ENCODE results near the gene NUCB2.
"Not testable (repeated sequence)": the region's sequence is repeated elsewhere in the genome, so short reads cannot be mapped to it uniquely, and the experiment has no call there.

The NUCB2 gene

GRCh38 chr11:17276236-17277023 is at the start of gene NUCB2:
TSS of gene NUCB2 (plus strand) at chr11:17276739. CDS start at chr11:17295324, 18,585 bp downstream.
- DNase-seq: peak; percentile 97

GRCh38 chr11:17228186-17228925 is 48.2 kb upstream of the NUCB2 start:
- DNase-seq: not testable (repeated sequence)

- no peak for DNase-seq
Observed at GRCh38 chr11:17229481-17230152, 46.9 kb upstream of the NUCB2 start.

GRCh38 chr11:17230867-17231851 is 45.4 kb upstream of the NUCB2 start:
- peak; percentile 62 for DNase-seq

- no peak for DNase-seq
Observed at GRCh38 chr11:17233101-17233500, 43.4 kb upstream of the NUCB2 start.

- DNase-seq: no peak
Observed at GRCh38 chr11:17238377-17238776, 38.2 kb upstream of the NUCB2 start.

- not testable (repeated sequence) for DNase-seq
Observed at GRCh38 chr11:17239927-17240326, 36.6 kb upstream of the NUCB2 start.

GRCh38 chr11:17240780-17241179 is 35.8 kb upstream of the NUCB2 start:
- no peak for DNase-seq

- not testable (repeated sequence) for DNase-seq
Observed at GRCh38 chr11:17242954-17243353, 33.6 kb upstream of the NUCB2 start.

GRCh38 chr11:17244046-17244445 is 32.5 kb upstream of the NUCB2 start:
- no peak for DNase-seq

- DNase-seq: no peak
Observed at GRCh38 chr11:17250561-17251350, 25.8 kb upstream of the NUCB2 start.

- DNase-seq: no peak
Observed at GRCh38 chr11:17252704-17253103, 23.8 kb upstream of the NUCB2 start.

GRCh38 chr11:17256512-17256911 is 20.0 kb upstream of the NUCB2 start:
- DNase-seq: no peak

GRCh38 chr11:17257196-17257595 is 19.3 kb upstream of the NUCB2 start:
- DNase-seq: no peak

GRCh38 chr11:17258670-17259069 is 17.9 kb upstream of the NUCB2 start:
- DNase-seq: no peak

- DNase-seq: no peak
Observed at GRCh38 chr11:17259519-17259918, 17.0 kb upstream of the NUCB2 start.

GRCh38 chr11:17260020-17260419 is 16.5 kb upstream of the NUCB2 start:
- DNase-seq: no peak

- no peak for DNase-seq
Observed at GRCh38 chr11:17263769-17264168, 12.8 kb upstream of the NUCB2 start.

GRCh38 chr11:17266781-17267180 is 9.8 kb upstream of the NUCB2 start:
- DNase-seq: no peak

GRCh38 chr11:17267576-17267975 is 9.0 kb upstream of the NUCB2 start:
- DNase-seq: no peak

GRCh38 chr11:17268500-17268899 is 8.0 kb upstream of the NUCB2 start:
- not testable (repeated sequence) for DNase-seq

GRCh38 chr11:17268902-17269301 is 7.6 kb upstream of the NUCB2 start:
- DNase-seq: no peak
